Mesendoderm (in vitro differentiated cells): Measurements from ENCODE around the gene SNCG.

ENCODE experiments used
- DNase-seq: peaks from one replicate; pipeline ENCODE4 v3.0.0; 2013
- H2AK5ac ChIP-seq: 2 replicates; pipeline ENCODE4 v1.6.1; 2013; ENCODE audit warnings: low read length, inconsistent platforms
- H2BK120ac ChIP-seq: 2 replicates; pipeline ENCODE4 v1.6.1; 2013; ENCODE audit warnings: low read depth, mild to moderate bottlenecking, low read length, moderate library complexity, mixed read lengths
- H2BK15ac ChIP-seq: replicated peaks from 2 replicates; pipeline ENCODE4 v1.6.1; 2013; ENCODE audit warnings: low read depth, mild to moderate bottlenecking, moderate library complexity
- H2BK5ac ChIP-seq: 2 replicates; pipeline ENCODE4 v1.6.1; 2013; ENCODE audit warnings: low read length, inconsistent platforms
- H3K18ac ChIP-seq: 2 replicates; pipeline ENCODE4 v1.6.1; 2013; ENCODE audit warnings: mild to moderate bottlenecking, low read length, mixed read lengths
- H3K23ac ChIP-seq: one replicate; pipeline ENCODE4 v1.6.1; 2013; ENCODE audit warnings: low read length
- H3K27ac ChIP-seq: 2 replicates; pipeline ENCODE4 v1.5.1; 2013; ENCODE audit warnings: low read depth, mild to moderate bottlenecking, inconsistent platforms, low read length, moderate library complexity
- H3K27me3 ChIP-seq: 2 replicates; pipeline ENCODE4 v1.6.1; 2013; ENCODE audit warnings: low read length, control low read depth, mild to moderate bottlenecking, inconsistent platforms; ENCODE audit not compliant: insufficient read depth, poor library complexity
- H3K36me3 ChIP-seq: 2 replicates; pipeline ENCODE4 v1.6.1; 2013; ENCODE audit warnings: low read length, inconsistent platforms; ENCODE audit not compliant: control insufficient read depth, insufficient read depth
- H3K4ac ChIP-seq: one replicate; pipeline ENCODE4 v1.6.1; 2013; ENCODE audit warnings: low read depth, mild to moderate bottlenecking, low read length, moderate library complexity
- H3K4me1 ChIP-seq: 2 replicates; pipeline ENCODE4 v1.6.1; 2013; ENCODE audit warnings: low read depth, low read length, inconsistent platforms; ENCODE audit not compliant: control insufficient read depth
- H3K4me2 ChIP-seq: 2 replicates; pipeline ENCODE4 v1.6.1; 2013; ENCODE audit warnings: low read length
- H3K4me3 ChIP-seq: 2 replicates; pipeline ENCODE4 v1.5.1; 2013; ENCODE audit warnings: mild to moderate bottlenecking, low read length
- H3K56ac ChIP-seq: one replicate; pipeline ENCODE4 v1.6.1; 2013; ENCODE audit warnings: low read length
- H3K79me1 ChIP-seq: 2 replicates; pipeline ENCODE4 v1.6.1; 2013; ENCODE audit warnings: low read length, inconsistent platforms
- H3K79me2 ChIP-seq: 2 replicates; pipeline ENCODE4 v1.6.1; 2013; ENCODE audit warnings: mild to moderate bottlenecking, low read length; ENCODE audit not compliant: control insufficient read depth, insufficient read depth
- H3K9ac ChIP-seq: 2 replicates; pipeline ENCODE4 v1.6.1; 2013; ENCODE audit warnings: low read length, inconsistent platforms
- H4K5ac ChIP-seq: one replicate; pipeline ENCODE4 v1.6.1; 2013; ENCODE audit warnings: low read length
- H4K8ac ChIP-seq: one replicate; pipeline ENCODE4 v1.6.1; 2013; ENCODE audit warnings: low read depth, mild to moderate bottlenecking, control low read depth, low read length, moderate library complexity
- WGBS: extraction: QIAGEN DNeasy Blood & Tissue Kit; methylation state at CpG from one replicate; pipeline ENCODE4 v1.1.7; 2013; ENCODE audit warnings: low lambda C conversion rate, missing lambda C conversion rate; ENCODE audit not compliant: insufficient coverage; ENCODE audit errors: extremely low coverage; 5-methylcytosine and 5-hydroxymethylcytosine counted together

Gene SNCG

DNA sequence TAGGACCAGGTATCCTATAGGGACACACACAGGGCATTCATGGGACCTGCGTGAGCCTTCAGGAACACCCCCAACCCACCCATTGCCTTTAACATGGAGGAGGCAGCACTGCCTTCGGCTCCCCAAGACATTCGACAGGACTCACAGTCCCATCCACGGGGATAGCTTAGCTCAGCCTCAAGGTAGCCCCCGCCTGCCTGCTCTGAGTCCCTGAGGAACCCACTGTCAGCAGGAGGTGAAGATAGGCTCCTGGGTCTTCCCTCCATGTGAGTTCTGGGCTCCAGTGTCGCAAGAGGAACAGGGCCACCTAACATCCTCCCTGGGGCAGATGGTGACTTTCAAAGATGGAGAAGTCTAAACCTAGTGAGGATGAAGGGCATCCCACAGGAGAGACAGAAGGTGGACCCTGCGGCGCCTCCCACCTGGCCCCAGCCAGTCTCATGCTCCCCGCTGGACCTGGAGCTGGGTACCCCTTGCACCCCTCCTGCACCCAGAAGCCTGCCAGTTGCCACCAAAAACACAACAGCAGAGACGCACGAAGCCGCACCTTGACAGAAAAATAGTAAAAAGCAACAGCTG lies 5.0 kb downstream of the SNCG start:
- Histone ChIP-seq H3K4me2 (no peak overlapping the region), H3K79me1 (no peaks in the 10 kb centered on the region), H4K5ac (no peak overlapping the region), H2AK5ac (no peak overlapping the region), H3K79me2 (no peaks in the 10 kb centered on the region), H3K27me3 (no peaks in the 10 kb centered on the region), H3K4me3 (no peak overlapping the region), H3K4ac (no peak overlapping the region), H2BK5ac (no peak overlapping the region), H4K8ac (no peak overlapping the region), H3K23ac (no peak overlapping the region), H3K56ac (no peak overlapping the region), H3K36me3 (no peaks in the 10 kb centered on the region), H3K27ac (no peak overlapping the region), H3K4me1 (peaks cover 13% of the 10 kb centered on the region), H3K9ac (no peak overlapping the region), H3K18ac (no peak overlapping the region), H2BK120ac (no peak overlapping the region), H2BK15ac (no peak overlapping the region)
- no CpG with 5 or more reads among the region's 12 CpGs for WGBS
- DNase-seq = no peak

DNA sequence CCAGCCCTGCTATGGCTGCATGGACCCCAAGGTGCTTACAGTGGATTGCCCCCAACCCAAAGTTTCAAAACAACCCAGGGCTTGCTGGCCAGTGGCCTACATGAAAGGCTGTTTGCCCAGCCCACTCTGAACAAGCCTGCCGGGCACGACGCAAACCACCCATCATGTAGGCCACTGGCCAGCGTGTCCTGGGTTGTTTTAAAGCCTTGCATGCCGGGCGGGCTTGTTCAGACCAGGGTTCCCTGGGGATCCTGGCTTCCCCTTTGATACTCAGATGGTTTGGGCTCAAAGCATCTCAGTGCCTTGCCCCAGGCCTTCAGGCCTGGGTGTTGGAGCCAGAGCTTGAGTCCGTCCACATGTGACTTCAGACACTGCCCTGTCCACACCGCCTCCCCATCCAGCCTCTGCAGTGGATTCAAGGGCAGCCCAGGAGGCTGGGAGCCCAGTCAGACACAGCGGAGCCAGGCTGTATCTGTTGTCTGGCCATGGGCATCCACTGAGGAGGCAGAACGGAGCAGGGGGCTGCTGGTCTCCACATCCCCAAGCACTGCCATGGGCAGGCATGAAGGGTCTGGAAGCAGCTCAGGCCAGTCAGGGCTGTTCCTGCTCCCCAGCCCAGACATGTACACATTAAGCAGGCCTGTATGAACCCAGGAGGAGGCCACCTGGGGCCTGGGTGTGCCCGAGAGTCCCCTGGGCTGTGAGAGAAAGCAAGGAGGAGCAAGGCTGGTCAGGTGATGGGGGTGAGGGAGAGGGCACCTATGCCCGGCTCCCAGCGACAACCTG lies 5.9 kb downstream of the SNCG start:
- no peak overlapping the region for H4K5ac ChIP-seq
- H3K27ac ChIP-seq = no peak overlapping the region
- H3K9ac ChIP-seq = no peak overlapping the region
- no peak overlapping the region for H3K4me2 ChIP-seq
- DNase-seq = no peak
- no peak overlapping the region for H2AK5ac ChIP-seq
- peaks cover 7% of the 10 kb centered on the region for H3K4me1 ChIP-seq
- H3K79me2 ChIP-seq = no peaks in the 10 kb centered on the region
- no peak overlapping the region for H4K8ac ChIP-seq
- H2BK5ac ChIP-seq = no peak overlapping the region
- no peak overlapping the region for H3K23ac ChIP-seq
- H3K27me3 ChIP-seq = no peaks in the 10 kb centered on the region
- H3K4me3 ChIP-seq = no peak overlapping the region
- H3K4ac ChIP-seq = no peak overlapping the region
- no peaks in the 10 kb centered on the region for H3K36me3 ChIP-seq
- no peaks in the 10 kb centered on the region for H3K79me1 ChIP-seq
- H3K18ac ChIP-seq = no peak overlapping the region
- no peak overlapping the region for H2BK120ac ChIP-seq
- H3K56ac ChIP-seq = peak overlapping the region; percentile 30
- no peak overlapping the region for H2BK15ac ChIP-seq
- WGBS = no CpG with 5 or more reads among the region's 13 CpGs

DNA sequence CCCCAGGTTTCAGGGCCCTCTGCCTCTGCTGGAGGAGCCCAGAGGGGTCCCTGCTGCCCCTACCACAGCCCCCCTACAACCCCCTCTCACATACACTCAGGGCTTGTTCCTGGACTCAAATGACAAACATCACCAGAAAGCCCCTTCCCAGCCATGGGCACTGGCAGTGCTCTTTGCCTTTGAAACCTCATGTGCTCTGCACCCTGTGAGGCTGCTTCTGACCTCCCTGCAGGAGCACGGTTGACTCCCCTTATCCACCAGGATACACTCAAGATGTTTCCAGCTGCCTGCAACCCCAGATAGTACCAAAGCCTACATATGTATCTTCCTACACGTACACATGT lies 6.4 kb downstream of the SNCG start:
- Histone ChIP-seq H3K4me3 (no peak overlapping the region), H4K8ac (no peak overlapping the region), H3K79me1 (no peaks in the 10 kb centered on the region), H3K9ac (no peak overlapping the region), H2BK5ac (no peak overlapping the region), H3K56ac (no peak overlapping the region), H3K36me3 (no peaks in the 10 kb centered on the region), H3K27ac (no peak overlapping the region), H3K18ac (no peak overlapping the region), H2BK120ac (no peak overlapping the region), H3K4ac (no peak overlapping the region), H3K23ac (no peak overlapping the region), H2BK15ac (no peak overlapping the region), H4K5ac (no peak overlapping the region), H3K4me2 (no peak overlapping the region), H3K79me2 (no peaks in the 10 kb centered on the region), H2AK5ac (no peak overlapping the region), H3K4me1 (peaks cover 6% of the 10 kb centered on the region), H3K27me3 (no peaks in the 10 kb centered on the region)
- DNase-seq = no peak
- WGBS = no CpG with 5 or more reads among the region's 2 CpGs

DNA sequence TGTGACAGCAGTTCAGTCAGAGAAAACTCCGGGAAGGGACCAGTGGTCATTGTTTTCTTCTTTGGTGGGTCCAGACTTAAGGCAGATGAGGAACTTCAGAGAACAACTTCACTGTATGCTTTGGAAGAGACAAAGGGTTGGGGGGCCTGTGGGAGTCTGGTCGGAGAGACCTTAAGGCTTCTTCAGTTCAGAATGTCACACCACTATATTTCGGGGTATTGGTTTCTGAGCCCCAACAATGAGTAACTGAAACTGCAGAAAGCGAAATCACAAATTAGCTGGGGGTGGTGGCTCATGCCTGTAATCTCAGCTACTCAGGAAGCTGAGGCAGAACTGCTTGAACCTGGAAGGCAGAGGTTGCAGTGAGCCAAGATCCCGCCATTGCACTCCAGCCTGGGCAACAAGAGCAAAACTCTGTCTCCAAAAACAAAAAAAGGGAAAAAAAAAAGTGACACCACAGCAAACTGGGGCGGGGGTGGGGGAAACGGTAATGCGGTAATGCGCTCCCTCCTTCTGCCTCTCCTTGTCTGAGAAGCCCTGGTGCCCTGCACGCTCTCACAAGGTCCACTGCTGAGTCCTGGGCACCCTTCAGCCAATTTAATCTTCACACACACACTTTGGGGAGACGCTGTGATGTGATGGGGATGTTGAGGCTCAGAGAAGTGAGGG lies 7.7 kb downstream of the SNCG start:
- Histone ChIP-seq H3K18ac (peak overlapping the region; percentile 15), H3K27me3 (no peaks in the 10 kb centered on the region), H3K23ac (no peak overlapping the region), H2BK120ac (no peak overlapping the region), H4K8ac (no peak overlapping the region), H2AK5ac (no peak overlapping the region), H3K4me1 (peaks cover 5% of the 10 kb centered on the region), H4K5ac (no peak overlapping the region), H3K79me2 (no peaks in the 10 kb centered on the region), H3K9ac (peak overlapping the region; percentile 47), H3K4ac (no peak overlapping the region), H2BK15ac (no peak overlapping the region), H2BK5ac (no peak overlapping the region), H3K4me3 (no peak overlapping the region), H3K36me3 (no peaks in the 10 kb centered on the region), H3K56ac (peak overlapping the region; percentile 73), H3K79me1 (no peaks in the 10 kb centered on the region), H3K4me2 (no peak overlapping the region), H3K27ac (no peak overlapping the region)
- WGBS = no CpG with 5 or more reads among the region's 11 CpGs
- DNase-seq = no peak

DNA sequence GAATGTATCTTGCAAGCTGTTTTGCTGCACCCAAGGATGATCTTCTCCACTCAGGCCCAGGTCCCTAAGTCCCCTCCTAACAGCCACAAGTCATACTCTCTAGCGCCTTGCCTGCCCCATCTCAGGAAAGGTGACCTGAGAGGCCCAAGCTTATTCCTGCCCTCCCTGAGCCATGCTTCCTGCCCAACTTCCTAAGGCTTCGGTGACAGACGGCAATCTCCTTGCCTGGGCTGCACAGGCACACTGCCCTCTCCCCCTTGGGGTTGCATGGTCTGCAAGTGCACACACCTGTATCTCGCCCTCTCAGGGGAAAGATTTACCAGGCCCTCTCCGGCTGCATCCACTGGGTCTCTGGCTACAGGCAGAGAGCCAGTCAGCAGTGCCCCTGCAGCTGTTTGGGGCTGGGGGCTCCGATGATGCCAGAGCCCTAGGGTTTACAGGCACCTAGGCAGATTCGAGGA lies 9.1 kb downstream of the SNCG start:
- Histone ChIP-seq H2AK5ac (no peak overlapping the region), H3K9ac (no peak overlapping the region), H3K23ac (no peak overlapping the region), H3K27ac (no peak overlapping the region), H3K4me2 (no peak overlapping the region), H3K79me2 (no peaks in the 10 kb centered on the region), H3K27me3 (no peaks in the 10 kb centered on the region), H3K4me1 (peaks cover 5% of the 10 kb centered on the region), H4K5ac (no peak overlapping the region), H3K4me3 (no peak overlapping the region), H3K79me1 (no peaks in the 10 kb centered on the region), H2BK120ac (no peak overlapping the region), H3K18ac (no peak overlapping the region), H3K36me3 (no peaks in the 10 kb centered on the region), H4K8ac (no peak overlapping the region), H3K4ac (no peak overlapping the region), H2BK5ac (no peak overlapping the region), H2BK15ac (no peak overlapping the region), H3K56ac (no peak overlapping the region)
- WGBS = no CpG with 5 or more reads among the region's 7 CpGs
- no peak for DNase-seq
